NCI-H2107 treated with DMSO at 0.1 percent for 48 hours (cell line): ENCODE measurements around the gene CDC42BPA.
"Not testable (repeated sequence)": the region's sequence is repeated elsewhere in the genome, so short reads cannot be mapped to it uniquely, and the experiment has no call there.

Experiments
- DNase-seq: peaks from one replicate; lab custom pipeline; 2025; ENCODE audit not compliant: unreplicated experiment; lab: John Stamatoyannopoulos, UW

CDC42BPA gene

DNA sequence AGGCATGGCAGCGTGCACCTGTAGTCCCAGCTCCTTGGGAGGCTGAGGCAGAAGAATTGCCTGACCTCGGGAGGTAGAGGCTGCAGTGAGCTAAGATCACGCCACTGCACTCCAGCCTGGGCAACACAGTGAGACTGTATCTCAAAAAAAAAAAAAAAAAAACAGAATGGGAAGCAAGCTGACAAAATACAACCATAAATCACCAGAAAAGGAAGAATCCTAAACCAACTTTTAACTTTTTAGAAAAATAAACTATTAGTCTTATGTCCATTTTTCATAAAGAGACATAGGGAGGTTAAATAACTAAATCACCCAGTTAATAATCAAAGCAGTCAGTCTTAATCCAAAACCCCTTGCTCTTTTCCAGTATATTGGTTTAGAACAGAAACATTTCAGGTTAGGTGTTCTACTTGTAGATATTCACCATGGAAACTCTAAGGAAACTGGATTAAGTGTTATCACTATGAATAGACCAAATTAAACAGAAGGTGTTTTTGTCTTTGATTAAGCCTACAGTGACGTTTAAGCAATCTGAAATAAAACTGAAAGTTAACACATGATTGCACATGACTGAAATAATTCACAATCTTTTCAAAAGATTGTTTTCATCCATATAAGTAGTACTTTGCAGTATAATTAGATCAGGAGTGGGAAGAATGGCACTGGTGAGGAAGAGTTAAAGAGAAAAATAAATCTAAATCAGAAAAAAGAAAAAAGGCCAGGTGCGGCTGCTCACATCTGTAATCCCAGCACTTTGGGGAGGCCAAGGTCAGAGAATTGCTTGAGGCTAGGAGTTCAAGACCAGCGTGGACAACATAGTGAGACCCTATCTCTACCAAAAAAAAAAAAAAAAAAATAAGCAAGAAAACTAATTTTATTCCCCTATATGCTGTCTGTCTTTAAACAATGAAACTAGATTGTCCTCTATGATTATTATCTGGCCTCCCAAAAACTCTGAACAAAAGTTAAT, 9.6 kb downstream of the CDC42BPA start:
- DNase-seq, result no peak

- DNase-seq, result no peak
Measured at GRCh38 chr1:227306689-227307088, 11.6 kb downstream of the CDC42BPA start.

GRCh38 chr1:227305894-227306626, 12.2 kb downstream of the CDC42BPA start:
- DNase-seq, result no peak

- no peak for DNase-seq
Measured at GRCh38 chr1:227304665-227305064, 13.6 kb downstream of the CDC42BPA start.

DNA sequence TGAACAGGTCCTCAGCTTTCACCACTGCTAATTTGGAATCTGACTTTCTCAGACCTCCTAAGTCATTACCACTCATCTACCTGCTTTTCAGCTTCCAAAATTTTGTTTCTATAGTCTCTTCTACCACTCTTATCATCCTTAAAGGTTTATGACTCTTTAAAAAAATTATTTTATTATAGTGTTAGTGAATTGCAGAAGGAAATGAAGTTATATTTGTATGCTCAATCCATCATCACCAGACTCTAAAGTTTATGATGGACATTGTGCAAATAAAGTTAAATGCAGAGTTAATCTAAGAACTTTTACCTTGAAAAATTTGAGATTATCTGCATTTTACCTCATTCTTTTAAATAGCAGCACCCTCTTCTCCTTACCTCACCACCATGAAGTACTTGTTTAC, 14.6 kb downstream of the CDC42BPA start:
- DNase-seq, result no peak

DNA sequence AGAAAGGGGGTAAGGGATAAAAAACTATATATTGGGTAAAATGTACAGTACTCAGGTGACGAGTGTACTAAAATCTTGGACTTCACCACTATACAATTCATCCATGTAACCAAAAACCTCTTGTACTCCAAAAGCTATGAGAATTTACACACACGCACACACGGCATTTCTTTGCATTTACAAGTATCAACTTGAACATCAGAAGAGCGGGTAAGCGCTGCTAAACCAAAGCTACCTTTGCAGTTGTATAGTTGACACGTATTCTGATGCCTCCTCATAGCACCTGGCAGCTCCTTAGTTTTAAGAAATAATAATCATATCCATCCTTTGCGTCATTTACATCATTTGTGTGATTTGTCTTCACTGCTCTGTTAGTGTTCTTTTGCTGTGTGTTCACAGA, 17.6 kb downstream of the CDC42BPA start:
- DNase-seq, result no peak

DNA sequence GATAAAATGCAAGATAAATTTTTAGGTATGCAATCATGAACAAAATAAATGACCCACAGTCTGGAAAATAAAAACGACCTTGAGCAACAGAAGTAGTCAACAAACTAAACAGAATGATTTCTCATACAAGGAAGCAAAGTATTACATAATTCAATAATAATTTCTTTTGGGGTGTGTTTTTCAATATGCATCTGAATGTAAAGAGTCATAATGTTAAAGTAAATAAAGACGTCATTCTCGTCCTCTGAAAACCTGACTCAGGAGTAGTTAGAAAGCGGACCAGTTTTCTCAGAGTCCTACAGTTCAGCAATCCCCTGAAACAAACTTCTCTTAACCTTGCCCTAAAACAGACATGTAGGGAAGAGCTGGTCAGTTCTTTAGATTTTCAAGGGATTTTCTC, 18.6 kb downstream of the CDC42BPA start:
- no peak for DNase-seq

DNA sequence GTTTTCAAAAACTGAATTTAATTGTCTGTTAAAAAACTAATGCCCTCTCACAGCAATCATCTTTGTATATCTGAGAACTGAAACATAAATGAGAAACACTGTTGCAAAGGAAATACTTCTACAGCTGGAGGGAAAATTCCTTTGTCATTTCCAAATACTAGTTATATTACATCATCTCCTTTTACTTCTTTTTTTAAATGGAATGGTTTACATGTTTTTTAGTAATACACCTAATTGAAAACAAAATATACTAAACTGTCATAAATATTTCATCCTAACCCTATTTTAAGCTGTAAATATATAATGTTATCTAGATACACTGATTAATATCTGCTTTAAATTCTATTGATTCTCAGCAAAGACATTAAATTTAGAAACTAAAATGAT, 19.1 kb downstream of the CDC42BPA start:
- no peak for DNase-seq

- no peak for DNase-seq
Measured at GRCh38 chr1:227298512-227299240, 19.6 kb downstream of the CDC42BPA start.

DNA sequence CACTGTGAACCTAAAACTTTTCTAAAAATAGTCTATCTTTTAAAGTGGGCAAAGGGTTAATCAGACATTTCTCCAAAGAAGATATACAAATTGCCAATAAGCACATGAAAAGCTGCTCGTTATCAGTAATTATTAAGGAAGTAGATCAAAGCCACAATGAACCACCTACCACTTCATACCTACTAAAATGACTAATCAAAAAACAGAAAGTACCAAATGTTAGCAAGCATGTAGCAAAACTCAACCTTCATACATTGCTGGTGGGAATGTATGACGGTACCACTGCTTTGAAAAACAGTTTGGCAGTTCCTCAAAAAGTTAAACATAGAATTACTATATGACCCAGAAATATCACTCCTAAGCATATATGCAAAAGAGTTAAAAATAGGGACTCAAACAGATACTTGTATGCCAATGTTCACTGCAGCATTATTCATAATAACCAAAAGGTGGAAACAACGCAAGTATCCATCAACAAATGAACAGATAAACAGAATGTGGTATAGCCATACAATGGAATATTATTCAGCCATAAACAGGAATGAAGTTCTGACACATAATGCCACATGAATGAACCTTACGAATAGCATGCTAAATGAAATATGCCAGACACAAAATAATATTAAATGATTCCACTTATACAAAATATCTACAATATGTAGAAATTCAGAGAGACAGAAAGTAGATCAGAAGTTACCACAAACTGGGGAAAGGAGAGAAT, 21.1 kb downstream of the CDC42BPA start:
- DNase-seq, result no peak

DNA sequence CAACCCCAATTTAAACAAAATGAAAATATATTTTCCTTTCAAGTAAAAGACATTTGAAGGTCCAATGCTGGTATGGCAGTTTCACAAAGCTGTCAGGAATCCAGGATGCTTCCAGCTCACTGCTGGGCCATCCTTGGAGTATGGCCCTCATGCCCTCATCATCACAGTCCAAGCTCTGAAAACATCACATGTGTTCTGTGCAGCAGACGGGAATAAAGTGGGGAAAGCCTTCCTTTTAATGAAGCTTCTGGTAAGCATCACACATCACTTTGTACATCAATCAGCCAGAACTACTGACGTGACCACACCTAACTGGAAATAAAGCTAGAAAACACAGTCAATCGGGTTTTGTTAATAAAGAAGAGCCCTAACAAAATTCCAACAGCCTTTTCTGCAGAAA, 22.7 kb downstream of the CDC42BPA start:
- no peak for DNase-seq

DNA sequence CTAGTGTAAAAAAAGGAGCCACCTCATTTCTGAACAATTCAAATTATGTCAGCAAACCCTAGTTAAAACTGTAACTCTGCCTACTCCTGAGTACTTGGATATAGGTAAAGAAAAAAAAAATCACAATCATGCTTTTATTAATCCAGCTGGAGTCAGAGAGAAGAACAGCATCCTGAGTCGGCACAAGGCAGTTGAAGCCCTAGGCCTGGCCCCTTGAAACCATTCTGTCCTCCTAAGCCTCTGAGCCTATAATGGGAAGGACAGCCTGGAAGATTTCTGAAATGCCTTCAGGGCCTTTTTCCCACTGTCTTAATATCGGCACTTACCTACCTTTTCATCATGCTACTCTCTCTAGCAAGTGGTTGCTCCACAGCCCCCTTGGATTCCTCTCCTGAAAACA, 32.5 kb downstream of the CDC42BPA start:
- DNase-seq, result no peak

- no peak for DNase-seq
Measured at GRCh38 chr1:227281371-227281770, 36.9 kb downstream of the CDC42BPA start.

DNA sequence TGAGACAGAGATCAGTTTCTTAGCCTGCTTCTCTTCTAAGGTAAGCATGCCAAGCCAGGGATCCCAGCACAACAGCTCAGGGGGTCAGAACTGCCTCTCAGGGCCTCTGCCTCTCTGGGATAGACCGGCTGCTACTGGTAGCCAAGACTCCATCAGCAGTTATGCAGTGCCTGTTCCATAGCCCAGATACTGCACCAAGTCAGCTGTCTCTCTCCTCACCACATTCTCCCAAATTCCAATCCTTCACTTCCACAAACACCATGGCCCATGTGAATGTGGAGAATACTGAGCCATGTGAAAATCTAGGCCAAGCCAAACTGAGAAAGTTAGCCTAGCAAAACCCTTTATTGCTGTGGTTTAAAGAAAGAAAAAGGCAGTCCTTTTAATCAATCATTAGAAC, 37.5 kb downstream of the CDC42BPA start:
- no peak for DNase-seq

DNA sequence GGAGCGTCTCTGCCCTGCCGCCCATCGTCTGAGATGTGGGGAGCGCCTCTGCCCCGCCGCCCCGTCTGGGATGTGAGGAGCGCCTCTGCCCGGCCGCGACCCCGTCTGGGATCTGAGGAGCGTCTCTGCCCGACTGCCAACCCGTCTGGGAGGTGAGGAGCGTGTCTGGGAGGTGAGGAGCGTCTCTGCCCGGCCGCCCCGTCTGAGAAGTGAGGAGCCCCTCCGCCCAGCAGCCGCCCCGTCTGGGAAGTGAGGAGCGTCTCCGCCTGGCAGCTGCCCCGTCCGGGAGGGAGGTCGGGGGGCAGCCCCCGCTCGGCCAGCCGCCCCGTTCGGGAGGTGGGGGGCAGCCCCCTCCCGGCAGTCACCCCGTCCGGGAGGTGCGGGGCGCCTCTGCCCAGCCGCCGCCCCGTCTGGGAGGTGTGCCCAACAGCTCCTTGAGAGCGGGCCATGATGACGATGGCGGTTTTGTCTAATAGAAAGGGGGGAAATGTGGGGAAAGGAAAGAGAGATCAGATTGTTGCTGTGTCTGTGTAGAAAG, 42.1 kb downstream of the CDC42BPA start:
- not testable (repeated sequence) for DNase-seq

DNA sequence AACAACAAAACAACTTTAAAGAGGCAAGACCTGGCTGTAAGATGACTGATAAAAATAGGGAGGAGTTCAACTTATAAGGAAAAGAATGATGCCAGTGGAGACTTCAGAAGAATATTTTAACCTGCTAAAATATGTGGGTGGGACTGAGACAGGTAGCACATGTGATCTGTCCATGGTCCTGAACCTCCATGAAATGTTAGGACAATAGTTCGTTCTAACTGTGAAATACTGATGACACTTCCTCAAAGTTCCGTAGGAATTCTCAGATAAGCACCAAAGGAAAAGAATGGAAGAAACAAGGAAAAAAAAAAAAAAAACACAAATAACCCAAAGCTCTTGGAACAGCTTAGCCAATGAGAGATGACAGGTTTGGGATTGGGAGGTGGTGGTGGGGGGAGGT, 44.7 kb downstream of the CDC42BPA start:
- no peak for DNase-seq

- no peak for DNase-seq
Measured at GRCh38 chr1:227272428-227272827, 45.9 kb downstream of the CDC42BPA start.

DNA sequence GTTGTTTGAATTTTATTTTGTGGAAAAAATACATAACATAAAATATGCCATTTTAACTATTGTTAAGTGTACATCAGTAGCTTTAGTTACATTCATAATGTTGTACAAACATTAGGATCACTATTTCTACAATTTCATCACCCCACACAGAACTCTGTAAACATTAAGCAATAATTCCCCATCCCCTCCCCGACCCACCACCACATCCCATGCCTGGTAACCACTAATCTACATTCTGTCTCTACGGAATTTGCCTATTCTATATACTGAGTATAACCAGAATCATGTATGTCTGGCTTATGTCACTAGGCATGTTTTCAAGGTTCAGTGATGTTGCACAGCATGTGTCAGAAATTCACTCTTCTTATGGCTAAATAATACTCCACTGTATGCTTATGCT, 47.7 kb downstream of the CDC42BPA start:
- DNase-seq, result no peak

DNA sequence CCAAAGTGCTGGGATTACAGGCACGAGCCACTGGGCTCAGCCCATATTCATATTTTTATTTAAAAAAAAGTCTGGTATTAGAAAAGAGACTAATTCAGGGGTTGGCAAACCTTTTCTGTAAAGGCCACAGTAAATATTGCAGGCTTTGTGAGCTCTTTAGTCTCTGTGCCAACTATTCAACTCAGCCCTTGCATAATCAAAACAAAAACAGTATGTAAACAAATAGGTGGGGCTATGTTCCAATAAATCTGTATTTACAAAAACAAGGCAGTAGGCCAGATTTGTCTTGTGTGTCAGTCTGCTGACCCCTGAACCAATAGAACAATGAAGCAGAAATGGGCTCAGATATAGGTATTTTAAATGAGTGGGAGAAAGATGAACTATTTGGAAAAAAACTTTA, 49.3 kb downstream of the CDC42BPA start:
- no peak for DNase-seq

GRCh38 chr1:227265891-227266290, 52.4 kb downstream of the CDC42BPA start:
- DNase-seq, result no peak

- DNase-seq, result no peak
Measured at GRCh38 chr1:227263869-227264268, 54.4 kb downstream of the CDC42BPA start.
